ENCODE results near the gene ADK. TPM values are rescaled to one million over a fixed set of nuclear protein-coding genes. Genes with fewer than 3 reads are reported as not detected.
A peak's percentile ranks its signal among the peaks of the same experiment; 100 is the strongest.

ADK gene
- total and polyA plus RNA-seq, 2 of the 4 experiments (the other 2 are of a cell fraction): 30.6 to 40.9 TPM

- in situ Hi-C loops (cut with MboI; ENCODE audit: low sequenced_read_pairs): no loop called here
- CTCF ChIA-PET: no interaction called here
- ATAC-seq (ENCODE audit: low read depth): no peak
Observed at GRCh38 chr10:74332398-74332797, 181.4 kb downstream of the ADK start.

More at GRCh38 chr10:74332398-74332797, 181.4 kb downstream of the ADK start:
- Histone ChIP-seq H2BK5ac (ENCODE audit: low read depth, low read length, poor library complexity, severe bottlenecking) (no peak overlapping the region), H2AFZ (replicated peaks; ENCODE audit: low read length, poor library complexity) (no peak overlapping the region), H4K91ac (ENCODE audit: insufficient read depth, low read depth, low read length) (no peak overlapping the region), H3K27me3 (ENCODE audit: control insufficient read depth, insufficient read depth, low read length) (no peaks in the 10 kb centered on the region), H3K23ac (ENCODE audit: low read depth, low read length) (no peak overlapping the region), H3K14ac (replicated peaks; ENCODE audit: low read depth, low read length) (no peak overlapping the region), H3K9me1 (ENCODE audit: insufficient read depth, low read length) (peaks cover 4% of the 10 kb centered on the region; the same call in 1 of the 2 replicates), H3K4ac (ENCODE audit: low read depth, low read length) (no peak overlapping the region), H2BK15ac (ENCODE audit: low read depth, low read length) (no peak overlapping the region), H3K36me3 (ENCODE audit: control insufficient read depth, insufficient read depth, low read length) (no peaks in the 10 kb centered on the region), H3K9ac (ENCODE audit: low read depth, low read length) (no peak overlapping the region), H3K4me3 (ENCODE audit: insufficient read depth, low read depth, low read length) (no peak overlapping the region), H4K20me1 (ENCODE audit: insufficient read depth, low read length) (no peaks in the 10 kb centered on the region), H3K4me2 (ENCODE audit: low read depth, low read length) (no peak overlapping the region), H2AK5ac (ENCODE audit: low read depth, low read length) (no peak overlapping the region), H2BK120ac (ENCODE audit: low read depth, low read length) (no peak overlapping the region), H4K5ac (ENCODE audit: low read depth, low read length) (no peak overlapping the region), H4K8ac (ENCODE audit: low read depth in 2 of 2, low read length in 2 of 2) (no peak overlapping the region; a peak in 1 of 4 replicates), H3K18ac (ENCODE audit: low read depth, low read length) (no peak overlapping the region), H3K56ac (ENCODE audit: extremely low read depth, insufficient read depth, low read length) (no peak overlapping the region), H3K27ac (ENCODE audit: insufficient read depth, low read length) (no peak overlapping the region), H2BK20ac (ENCODE audit: low read depth, low read length) (no peak overlapping the region), H3K79me1 (ENCODE audit: low read depth in 1 of 2, low read length in 2 of 2) (peaks cover 8 to 41% of the 10 kb centered on the region in 2 experiments; a peak in 3 of 4 replicates), H3K9me3 (ENCODE audit: control insufficient read depth, insufficient read depth, low read length) (peaks cover 5% of the 10 kb centered on the region; the same call in 1 of the 2 replicates), H2AK9ac (replicated peaks; ENCODE audit: low read depth, low read length, poor library complexity) (no peak overlapping the region), H3K4me1 (ENCODE audit: control insufficient read depth, insufficient read depth, low read length) (peaks cover 2% of the 10 kb centered on the region; the same call in 1 of the 2 replicates)
- peak; percentile 21 for DNase-seq
- intact Hi-C loops (cut with micrococcal nuclease) (no loop called here), dilution Hi-C loops (cut with HindIII; ENCODE audit: low sequenced_read_pairs, unreplicated experiment) (no loop called here)
- TF ChIP-seq CEBPB (IDR thresholded peaks at IDR 0.05; ENCODE audit: low read depth, low read length) (peak; percentile 80), RCOR1 (IDR thresholded peaks at IDR 0.05; ENCODE audit: insufficient replicate concordance, low read length) (no peak)
- POLR2A ChIA-PET (ENCODE audit: unreplicated experiment): no interaction called here
- BruUV-seq (replicated peaks): no TSS peak

All from IMR-90 (cell line).